ENCODE measurements around the gene GAS6. TPM values are rescaled to one million over a fixed set of nuclear protein-coding genes. Genes with fewer than 3 reads are reported as not detected.

The GAS6 gene
- total and polyA plus RNA-seq, 9 of the 15 experiments (the other 6 are each of a cell fraction or from before 2014, with no cell fraction given), result 0.14 to 9.7 (median 4.7) TPM; not detected in 1

GRCh38 chr13:113863524-113864272 is at the start of gene GAS6 (continued):
- TF ChIP-seq, protein P1, sequence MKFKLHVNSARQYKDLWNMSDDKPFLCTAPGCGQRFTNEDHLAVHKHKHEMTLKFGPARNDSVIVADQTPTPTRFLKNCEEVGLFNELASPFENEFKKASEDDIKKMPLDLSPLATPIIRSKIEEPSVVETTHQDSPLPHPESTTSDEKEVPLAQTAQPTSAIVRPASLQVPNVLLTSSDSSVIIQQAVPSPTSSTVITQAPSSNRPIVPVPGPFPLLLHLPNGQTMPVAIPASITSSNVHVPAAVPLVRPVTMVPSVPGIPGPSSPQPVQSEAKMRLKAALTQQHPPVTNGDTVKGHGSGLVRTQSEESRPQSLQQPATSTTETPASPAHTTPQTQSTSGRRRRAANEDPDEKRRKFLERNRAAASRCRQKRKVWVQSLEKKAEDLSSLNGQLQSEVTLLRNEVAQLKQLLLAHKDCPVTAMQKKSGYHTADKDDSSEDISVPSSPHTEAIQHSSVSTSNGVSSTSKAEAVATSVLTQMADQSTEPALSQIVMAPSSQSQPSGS (CRISPR knock-in tag; IDR thresholded peaks at IDR 0.05), result no peak
- TF ChIP-seq SREBF2 (CRISPR knock-in tag; IDR thresholded peaks at IDR 0.05) (no peak), GATAD2A (IDR thresholded peaks at IDR 0.05) (no peak), GABPA (tag; conservative IDR thresholded peaks at IDR 0.05; ENCODE audit: low read depth) (0 out of 2 replicates have a peak, but pooled peaks have one; percentile 15), NEUROD1 (IDR thresholded peaks at IDR 0.05; ENCODE audit: borderline replicate concordance, low read depth, low read length, partially characterized antibody) (no peak), PHB2 (IDR thresholded peaks at IDR 0.05; ENCODE audit: low read depth) (no peak), E4F1 (CRISPR knock-in tag; IDR thresholded peaks at IDR 0.05; ENCODE audit: borderline replicate concordance) (no peak), GATA2 (CRISPR knock-in tag; IDR thresholded peaks at IDR 0.05) (no peak), MCM3 (IDR thresholded peaks at IDR 0.05) (no peak), POLR2G (IDR thresholded peaks at IDR 0.05; ENCODE audit: low read depth, low read length) (peak; percentile 59), MLLT1 (IDR thresholded peaks at IDR 0.05) (no peak), CXXC5 (CRISPR knock-in tag; IDR thresholded peaks at IDR 0.05) (peak; percentile 22; the same call in 1 of the 2 replicates), ZNF134 (CRISPR knock-in tag; conservative IDR thresholded peaks at IDR 0.05) (no peak), RBBP5 (IDR thresholded peaks at IDR 0.05; ENCODE audit: borderline replicate concordance, insufficient read depth, low read length, poor library complexity, severe bottlenecking) (peak; percentile 63)
- TF ChIP-seq, protein P2, sequence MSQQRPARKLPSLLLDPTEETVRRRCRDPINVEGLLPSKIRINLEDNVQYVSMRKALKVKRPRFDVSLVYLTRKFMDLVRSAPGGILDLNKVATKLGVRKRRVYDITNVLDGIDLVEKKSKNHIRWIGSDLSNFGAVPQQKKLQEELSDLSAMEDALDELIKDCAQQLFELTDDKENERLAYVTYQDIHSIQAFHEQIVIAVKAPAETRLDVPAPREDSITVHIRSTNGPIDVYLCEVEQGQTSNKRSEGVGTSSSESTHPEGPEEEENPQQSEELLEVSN (IDR thresholded peaks at IDR 0.05; ENCODE audit: borderline replicate concordance in 1 of 2, extremely low read depth in 1 of 2, insufficient read depth in 1 of 2, insufficient read length in 1 of 2, low read depth in 1 of 2, low read length in 1 of 2, poor library complexity in 1 of 2, severe bottlenecking in 1 of 2), result peak in 1 of 2 experiments; percentile 68
- TF ChIP-seq, protein P3, sequence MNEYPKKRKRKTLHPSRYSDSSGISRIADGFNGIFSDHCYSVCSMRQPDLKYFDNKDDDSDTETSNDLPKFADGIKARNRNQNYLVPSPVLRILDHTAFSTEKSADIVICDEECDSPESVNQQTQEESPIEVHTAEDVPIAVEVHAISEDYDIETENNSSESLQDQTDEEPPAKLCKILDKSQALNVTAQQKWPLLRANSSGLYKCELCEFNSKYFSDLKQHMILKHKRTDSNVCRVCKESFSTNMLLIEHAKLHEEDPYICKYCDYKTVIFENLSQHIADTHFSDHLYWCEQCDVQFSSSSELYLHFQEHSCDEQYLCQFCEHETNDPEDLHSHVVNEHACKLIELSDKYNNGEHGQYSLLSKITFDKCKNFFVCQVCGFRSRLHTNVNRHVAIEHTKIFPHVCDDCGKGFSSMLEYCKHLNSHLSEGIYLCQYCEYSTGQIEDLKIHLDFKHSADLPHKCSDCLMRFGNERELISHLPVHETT (CRISPR knock-in tag; conservative IDR thresholded peaks at IDR 0.05 in 1 of 2, IDR thresholded peaks at IDR 0.05 in 1 of 2), result peak in 1 of 2 experiments; percentile 72; a peak in 2 of 4 replicates

All from K562 (cell line).